NCI-H69 (cell line): ENCODE measurements around the gene OPTC.
A peak's percentile ranks its signal among the peaks of the same experiment; 100 is the strongest.
"Not testable (repeated sequence)": the region's sequence is repeated elsewhere in the genome, so short reads cannot be mapped to it uniquely, and the experiment has no call there.

Experiments
- DNase-seq: peaks from one replicate; lab custom pipeline; 2025; lab: John Stamatoyannopoulos, UW

The OPTC gene

GRCh38 chr1:203517426-203518110 is 23.6 kb downstream of the OPTC start:
- peak; percentile 94 for DNase-seq

DNA sequence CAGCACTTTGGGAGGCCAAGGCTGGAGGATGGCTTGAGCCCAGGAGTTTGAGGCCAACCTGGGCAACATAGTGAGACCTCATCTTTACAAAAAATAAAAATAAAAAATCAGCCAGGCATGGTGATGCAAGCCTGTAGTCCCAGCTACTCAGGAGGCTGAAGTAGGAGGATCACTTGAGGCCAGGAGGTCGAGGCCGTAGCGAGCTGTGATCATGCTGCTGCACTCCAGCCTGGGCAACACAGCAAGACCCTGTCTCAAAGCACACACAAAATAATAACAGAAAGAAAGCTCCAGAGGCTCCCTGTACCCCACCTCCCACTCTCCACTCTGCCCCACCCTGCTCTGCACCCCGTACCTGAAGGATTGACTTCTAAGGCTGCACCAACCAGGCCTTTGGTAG is 24.2 kb downstream of the OPTC start:
- not testable (repeated sequence) for DNase-seq

DNA sequence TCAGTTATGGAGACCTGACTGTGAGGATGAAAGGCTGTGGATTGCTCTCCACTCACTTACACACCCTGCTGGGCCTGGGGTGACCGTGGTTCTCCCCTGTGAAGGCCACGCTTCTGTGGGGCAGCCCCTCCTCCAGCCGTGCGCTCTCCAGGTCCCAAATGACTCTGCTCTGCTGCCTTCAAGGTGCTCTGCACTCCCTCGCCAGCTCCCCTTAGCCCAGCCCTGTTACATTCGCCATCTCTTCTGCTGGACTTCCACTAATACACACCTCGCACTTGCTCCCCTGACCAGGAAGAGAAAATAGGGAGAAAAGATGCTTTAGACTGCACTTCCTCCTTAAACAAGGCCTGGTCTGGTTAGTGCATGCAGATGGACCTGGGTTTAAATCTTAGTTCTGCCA is 24.6 kb downstream of the OPTC start:
- no peak for DNase-seq

DNA sequence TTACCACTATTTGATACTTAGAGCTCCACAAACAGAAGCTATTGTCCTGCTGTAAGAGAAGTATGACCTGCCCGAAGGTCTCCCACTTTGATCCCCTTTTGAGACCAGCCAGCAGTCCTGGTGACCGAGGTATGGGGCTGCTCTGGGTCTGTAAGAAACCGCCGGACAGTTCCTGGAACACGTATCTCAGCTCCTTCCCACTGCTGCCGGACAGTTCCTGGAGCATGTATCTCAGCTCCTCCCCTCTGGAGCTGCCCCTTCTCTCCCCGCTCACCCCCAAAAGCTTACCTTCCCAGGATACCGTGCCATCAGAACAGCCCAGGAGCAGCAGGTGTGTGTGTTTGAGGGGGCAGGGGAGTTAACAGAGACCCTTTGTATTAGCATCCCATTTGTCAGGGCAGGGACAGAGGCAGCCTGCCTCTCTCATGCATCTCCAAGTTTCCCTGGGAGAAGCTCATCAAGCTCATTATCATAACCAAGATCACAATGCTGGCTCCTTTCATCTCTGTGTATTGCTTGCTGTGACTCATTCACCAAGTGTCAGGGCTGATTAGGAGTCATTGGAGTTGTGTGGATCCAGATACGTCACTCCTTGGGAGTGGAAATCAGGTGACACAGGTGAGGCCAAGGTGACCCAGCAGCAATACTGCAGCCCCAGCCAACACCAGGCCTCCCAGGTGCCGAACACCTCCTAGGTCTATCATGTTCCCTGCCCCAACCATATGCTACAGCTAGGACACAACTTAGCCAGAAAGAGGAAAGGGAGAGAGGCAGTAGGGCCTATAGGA is 25.3 kb downstream of the OPTC start:
- DNase-seq, result peak; percentile 58

- DNase-seq, result no peak
Measured at GRCh38 chr1:203519896-203520295, 25.9 kb downstream of the OPTC start.

GRCh38 chr1:203520315-203520714 is 26.4 kb downstream of the OPTC start:
- peak; percentile 70 for DNase-seq

- DNase-seq, result peak; percentile 86
Measured at GRCh38 chr1:203521074-203521794, 27.3 kb downstream of the OPTC start.

DNA sequence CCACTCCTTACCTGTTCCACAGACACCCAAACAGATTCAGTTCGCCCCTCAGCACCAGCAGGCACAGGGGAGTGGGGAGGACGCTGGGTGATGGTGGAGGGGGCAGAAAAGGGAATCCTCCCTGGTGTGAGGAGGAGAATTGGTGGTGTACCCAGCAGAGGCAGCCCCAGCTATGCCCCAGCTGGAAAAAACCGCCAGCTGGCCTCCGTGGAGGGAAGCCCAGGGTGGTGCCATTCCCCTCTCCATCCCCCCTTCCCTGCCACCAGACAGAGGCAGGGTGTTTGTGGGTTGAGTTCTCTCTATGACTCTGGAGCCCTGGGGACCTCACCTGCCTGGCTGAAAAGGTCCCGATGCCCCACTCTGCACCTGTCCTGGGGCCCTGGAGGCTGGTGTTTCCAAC is 27.9 kb downstream of the OPTC start:
- DNase-seq, result peak; percentile 99

- DNase-seq, result peak; percentile 99
Measured at GRCh38 chr1:203522237-203522636, 28.3 kb downstream of the OPTC start.

DNA sequence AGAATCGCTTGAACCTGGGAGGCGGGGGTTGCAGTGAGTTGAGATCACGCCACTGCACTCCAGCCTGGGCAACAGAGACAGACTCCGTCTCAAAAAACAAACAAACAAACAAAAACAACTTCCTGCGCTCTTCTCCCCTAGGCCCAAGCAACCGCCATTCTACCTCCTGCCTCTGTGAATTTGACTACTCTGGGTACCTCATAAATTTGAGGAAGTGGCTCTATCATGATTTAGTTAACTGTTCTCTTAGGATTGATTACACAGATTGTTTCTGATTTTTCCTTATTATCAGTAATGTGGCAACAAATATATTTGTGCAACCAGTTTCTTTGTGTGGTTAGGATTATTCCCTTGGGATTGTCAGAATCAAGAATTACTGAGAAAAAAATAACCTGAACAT is 29.7 kb downstream of the OPTC start:
- no peak for DNase-seq

GRCh38 chr1:203524152-203524551 is 30.2 kb downstream of the OPTC start:
- DNase-seq, result no peak

DNA sequence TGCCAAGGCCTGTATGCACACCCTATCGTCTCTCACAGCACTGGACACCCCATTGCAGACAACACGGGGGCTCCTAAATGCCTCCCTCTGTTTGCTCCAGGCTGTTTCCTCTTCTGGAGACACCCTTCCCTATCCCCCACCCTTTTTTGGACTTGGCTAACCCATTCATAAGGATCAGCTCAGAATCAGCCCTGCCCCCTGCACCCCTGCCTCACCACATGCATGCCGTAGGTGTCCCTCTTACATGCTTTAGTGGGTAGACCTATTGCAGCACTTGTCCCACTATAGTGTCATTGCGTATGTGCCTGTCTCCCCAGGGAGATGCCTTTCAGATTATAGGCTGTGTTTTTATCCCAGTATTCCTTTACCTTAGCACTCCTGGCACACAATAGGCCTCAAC is 30.9 kb downstream of the OPTC start:
- DNase-seq, result peak; percentile 75

GRCh38 chr1:203525685-203526084 is 31.7 kb downstream of the OPTC start:
- no peak for DNase-seq

GRCh38 chr1:203526130-203526529 is 32.2 kb downstream of the OPTC start:
- DNase-seq, result no peak

DNA sequence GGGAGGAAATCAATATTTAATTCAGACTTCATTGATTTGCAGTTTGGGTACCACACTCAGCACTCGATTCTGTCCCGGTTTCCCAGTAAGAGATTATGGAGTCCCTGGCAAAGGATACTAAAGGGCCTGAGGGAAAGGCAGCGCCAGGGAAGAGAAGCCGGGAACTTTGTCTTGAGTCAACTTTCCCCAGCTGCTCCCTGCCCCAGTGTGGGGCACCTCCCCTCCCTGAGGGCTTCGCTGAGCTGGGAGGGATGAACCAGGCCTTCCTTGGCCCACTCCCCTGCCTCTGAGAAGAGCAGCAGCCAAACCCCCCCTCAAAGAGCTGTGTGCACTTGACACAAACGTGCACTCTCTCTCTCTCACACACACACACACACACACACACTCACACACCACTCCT is 32.6 kb downstream of the OPTC start:
- peak; percentile 84 for DNase-seq

DNA sequence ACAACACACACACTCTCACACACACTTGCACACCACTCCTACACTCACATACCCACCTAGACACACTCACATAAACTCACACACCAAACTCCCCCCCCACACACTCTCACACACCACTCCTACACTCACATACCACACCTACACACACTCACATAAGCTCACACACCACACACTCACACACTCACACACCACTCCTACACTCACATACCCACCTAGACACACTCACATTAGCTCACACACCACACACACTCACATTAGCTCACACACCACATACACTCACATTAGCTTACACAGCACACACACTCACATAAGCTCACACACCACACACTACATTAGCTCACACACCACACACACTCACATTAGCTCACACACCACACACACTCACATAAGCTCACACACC is 33.1 kb downstream of the OPTC start:
- no peak for DNase-seq

DNA sequence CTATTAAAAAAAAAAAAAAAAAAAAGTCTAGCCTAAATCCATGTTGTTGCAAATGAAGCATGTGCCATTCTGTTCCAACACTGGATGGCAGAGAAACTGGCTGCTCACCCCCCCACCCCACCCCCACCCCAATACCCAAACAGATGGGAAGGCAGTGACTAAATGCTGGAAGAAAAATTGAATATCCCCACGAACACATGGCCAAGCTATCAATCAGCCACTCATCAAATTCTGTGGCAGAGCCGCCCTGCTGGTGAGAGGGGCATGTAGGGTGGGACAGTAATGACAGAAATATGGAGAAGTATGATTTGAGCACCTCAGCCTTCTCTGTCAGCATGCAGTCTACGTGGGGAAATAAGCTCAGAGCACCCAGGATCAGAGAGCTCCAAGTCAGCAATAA is 34.1 kb downstream of the OPTC start:
- DNase-seq, result peak; percentile 64

DNA sequence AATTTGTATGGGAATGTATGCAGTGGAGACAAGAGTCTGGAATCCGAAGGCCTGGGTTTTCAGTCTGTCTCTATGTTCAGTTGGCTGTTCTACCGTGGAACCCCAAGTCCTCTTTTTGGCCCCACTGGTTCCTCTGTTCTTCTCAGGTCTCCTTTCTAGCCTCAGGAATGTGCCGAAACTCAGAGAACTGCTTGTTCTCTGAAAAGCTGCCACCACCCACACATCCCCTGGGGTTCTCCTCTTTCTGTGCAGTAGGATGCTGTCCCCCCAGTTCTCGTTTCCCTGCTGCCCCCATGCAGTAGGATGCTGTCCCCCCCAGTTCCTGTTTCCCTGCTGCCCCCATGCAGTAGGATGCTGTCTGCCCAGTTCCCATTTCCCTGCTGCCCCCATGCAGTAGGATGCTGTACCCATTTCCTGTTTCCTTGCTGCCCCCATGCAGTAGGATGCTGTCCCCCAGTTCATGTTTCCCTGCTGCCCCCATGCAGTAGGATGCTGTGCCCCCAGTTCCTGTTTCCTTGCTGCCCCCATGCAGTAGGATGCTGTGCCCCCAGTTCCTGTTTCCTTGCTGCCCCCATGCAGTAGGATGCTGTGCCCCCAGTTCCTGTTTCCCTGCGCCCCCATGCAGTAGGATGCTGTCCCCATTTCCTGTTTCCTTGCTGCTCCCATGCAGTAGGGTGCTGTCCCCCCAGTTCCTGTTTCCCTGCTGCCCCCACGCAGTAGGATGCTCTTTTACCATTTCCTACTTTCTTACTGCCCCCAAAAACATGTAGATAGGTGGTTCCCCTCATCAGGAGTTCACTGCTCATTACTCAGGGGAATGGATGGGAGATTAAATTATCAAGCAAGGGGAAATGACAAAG is 35.3 kb downstream of the OPTC start:
- DNase-seq, result no peak

- DNase-seq, result no peak
Measured at GRCh38 chr1:203531063-203531462, 37.1 kb downstream of the OPTC start.

GRCh38 chr1:203534012-203534411 is 40.1 kb downstream of the OPTC start:
- DNase-seq, result no peak

DNA sequence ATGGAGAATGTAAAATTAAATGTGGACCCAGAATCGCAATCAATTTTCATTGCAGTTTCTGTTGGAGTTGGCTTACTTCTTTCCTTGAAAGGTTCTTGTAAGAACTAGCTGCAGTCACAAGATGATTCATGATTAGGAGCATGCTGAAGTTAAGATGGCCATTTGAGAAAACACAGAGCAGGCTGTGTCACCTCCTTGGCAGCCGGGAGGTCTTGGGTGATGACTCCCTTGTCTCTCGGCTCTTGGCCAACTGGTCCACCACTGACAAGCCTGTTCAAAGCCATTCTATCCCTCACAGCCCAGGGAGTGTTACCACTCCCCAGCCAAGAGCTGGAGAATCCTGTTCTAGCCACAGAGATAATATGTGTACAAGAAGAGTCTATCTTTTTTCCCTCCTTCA is 40.6 kb downstream of the OPTC start:
- DNase-seq, result no peak

- no peak for DNase-seq
Measured at GRCh38 chr1:203536575-203536974, 42.6 kb downstream of the OPTC start.
